Esophagus (tissue), 2 donors: ENCODE results near the gene EEF1A2. TPM values are rescaled to one million over a fixed set of nuclear protein-coding genes. Genes with fewer than 3 reads are reported as not detected.

Source experiments
- H3K27ac ChIP-seq, 2 donors: one replicate each; pipeline ENCODE4 v1.5.1; 2013; ENCODE audit warnings: low read depth in 2 of 2, mild to moderate bottlenecking in 2 of 2, inconsistent platforms in 1 of 2, low read length in 1 of 2, moderate library complexity in 1 of 2
- H3K27me3 ChIP-seq, 2 donors: one replicate each; pipeline ENCODE4 v1.6.1; 2013; ENCODE audit warnings: low read length in 2 of 2, control low read depth in 1 of 2, mild to moderate bottlenecking in 1 of 2; ENCODE audit not compliant: insufficient read depth in 2 of 2, control insufficient read depth in 1 of 2
- H3K36me3 ChIP-seq, 2 donors: one replicate each; pipeline ENCODE4 v1.6.1; 2013; ENCODE audit warnings: low read length in 1 of 2; ENCODE audit not compliant: control insufficient read depth in 2 of 2, insufficient read depth in 2 of 2
- H3K4me1 ChIP-seq, 2 donors: one replicate each; pipeline ENCODE4 v1.6.1; 2013; ENCODE audit warnings: low read length in 1 of 2; ENCODE audit not compliant: control insufficient read depth in 2 of 2, insufficient read depth in 2 of 2
- H3K4me3 ChIP-seq, 2 donors: one replicate each; pipeline ENCODE4 v1.5.1; 2013; ENCODE audit warnings: low read length in 2 of 2, mild to moderate bottlenecking in 2 of 2, low read depth in 1 of 2, moderate library complexity in 1 of 2
- H3K9me3 ChIP-seq, 2 donors: one replicate each; pipeline ENCODE4 v1.6.1; 2013; ENCODE audit warnings: mild to moderate bottlenecking in 2 of 2, low read depth in 1 of 2, low read length in 1 of 2, moderate library complexity in 1 of 2; ENCODE audit not compliant: control insufficient read depth in 2 of 2, insufficient read depth in 1 of 2
- WGBS, 2 donors: extraction: QIAGEN DNeasy Blood & Tissue Kit; methylation state at CpG; one replicate each; pipeline ENCODE4 v1.1.7; 2013; 5-methylcytosine and 5-hydroxymethylcytosine counted together
- polyA plus RNA-seq, 2 donors: library from polyadenylated mRNA; stranded (reverse); fragments of 200-250 nt; gene quantifications; one replicate each; pipeline ENCODE4 v1.2.3, GENCODE V29; 2013
- donor health status: healthy with polysubstance abuse.
- donor health status: Bipolar disorder and iron deficiency.

The EEF1A2 gene
- polyA plus RNA-seq, 2 donors: 0.86 to 7.3 TPM

- Histone ChIP-seq H3K4me1 (no peaks in the 10 kb centered on the region), H3K9me3 (no peaks in the 10 kb centered on the region), H3K27me3 (peaks cover 0 to 3% of the 10 kb centered on the region in 2 donors), H3K27ac (no peak overlapping the region), H3K4me3 (no peak overlapping the region), H3K36me3 (no peaks in the 10 kb centered on the region)
- 87 to 91% methylated on average over 24 of the region's 24 CpGs for WGBS, 2 donors
Measured at GRCh38 chr20:63444548-63444947, 54.3 kb downstream of the EEF1A2 start.

- 88 to 90% methylated on average over 25 of the region's 25 CpGs for WGBS, 2 donors
- Histone ChIP-seq H3K4me1 (no peaks in the 10 kb centered on the region), H3K9me3 (no peaks in the 10 kb centered on the region), H3K27me3 (peaks cover 0 to 3% of the 10 kb centered on the region in 2 donors), H3K4me3 (no peak overlapping the region), H3K36me3 (no peaks in the 10 kb centered on the region), H3K27ac (no peak overlapping the region)
Measured at GRCh38 chr20:63443606-63444395, 55.1 kb downstream of the EEF1A2 start.

- H3K27me3 ChIP-seq: no peaks in the 10 kb centered on the region
- 43 to 46% methylated on average over 11 of the region's 11 CpGs for WGBS, 2 donors
Measured at GRCh38 chr20:63442100-63442493, 56.8 kb downstream of the EEF1A2 start.

GRCh38 chr20:63441136-63442099 lies 57.5 kb downstream of the EEF1A2 start:
- no peaks in the 10 kb centered on the region for H3K4me1 ChIP-seq
- no peak overlapping the region for H3K4me3 ChIP-seq
- WGBS, 2 donors: 49 to 53% methylated on average over 22 of the region's 22 CpGs
- no peaks in the 10 kb centered on the region for H3K36me3 ChIP-seq
- H3K27me3 ChIP-seq: no peaks in the 10 kb centered on the region
- H3K9me3 ChIP-seq: no peaks in the 10 kb centered on the region
- no peak overlapping the region for H3K27ac ChIP-seq

More at GRCh38 chr20:63442100-63442493, 56.8 kb downstream of the EEF1A2 start:
- no peak overlapping the region for H3K27ac ChIP-seq
- no peaks in the 10 kb centered on the region for H3K9me3 ChIP-seq
- no peaks in the 10 kb centered on the region for H3K36me3 ChIP-seq
- H3K4me1 ChIP-seq: no peaks in the 10 kb centered on the region
- H3K4me3 ChIP-seq: no peak overlapping the region

- no peaks in the 10 kb centered on the region for H3K36me3 ChIP-seq
- H3K27ac ChIP-seq: no peak overlapping the region
- no peak overlapping the region for H3K4me3 ChIP-seq
- H3K27me3 ChIP-seq: no peaks in the 10 kb centered on the region
- H3K9me3 ChIP-seq: no peaks in the 10 kb centered on the region
- no peaks in the 10 kb centered on the region for H3K4me1 ChIP-seq
- 75 to 78% methylated on average over 26 of the region's 26 CpGs for WGBS, 2 donors
Measured at GRCh38 chr20:63440366-63440955, 58.4 kb downstream of the EEF1A2 start.

- no peaks in the 10 kb centered on the region for H3K9me3 ChIP-seq
- H3K4me1 ChIP-seq: no peaks in the 10 kb centered on the region
- WGBS, 2 donors: 85 to 86% methylated on average over 13 to 15 of the region's 15 CpGs
- H3K36me3 ChIP-seq: no peaks in the 10 kb centered on the region
- H3K27me3 ChIP-seq: no peaks in the 10 kb centered on the region
- H3K27ac ChIP-seq: no peak overlapping the region
- no peak overlapping the region for H3K4me3 ChIP-seq
Measured at GRCh38 chr20:63439866-63440265, 59.0 kb downstream of the EEF1A2 start.

- WGBS, 2 donors: 70 to 71% methylated on average over 12 of the region's 12 CpGs
- Histone ChIP-seq H3K27me3 (no peaks in the 10 kb centered on the region), H3K9me3 (no peaks in the 10 kb centered on the region), H3K27ac (no peak overlapping the region), H3K36me3 (no peaks in the 10 kb centered on the region), H3K4me1 (no peaks in the 10 kb centered on the region), H3K4me3 (no peak overlapping the region)
Measured at GRCh38 chr20:63438121-63438520, 60.8 kb downstream of the EEF1A2 start.

Other genes with a start within 250 kb of the EEF1A2 start
- not detected for gene NKAIN4, start 244.6 kb downstream of the EEF1A2 start, polyA plus RNA-seq
- 10 to 100 TPM; 33.3 to 76.1 TPM for gene ARFGAP1, start 226.3 kb downstream of the EEF1A2 start, polyA plus RNA-seq
- not detected for gene COL20A1, start 205.9 kb downstream of the EEF1A2 start, polyA plus RNA-seq
- gene CHRNA4, start 137.7 kb downstream of the EEF1A2 start, polyA plus RNA-seq: under 1 TPM in 1 of 2 donors, not detected in 1; 0.02 TPM
- under 1 TPM; 0.01 to 0.06 TPM for gene KCNQ2, start 26.4 kb downstream of the EEF1A2 start, polyA plus RNA-seq
- 1,000 to 10,000 TPM in 1 of 2 donors, 100 to 1,000 TPM in 1; 615 to 1,105 TPM for gene PPDPF, start 21.7 kb upstream of the EEF1A2 start, polyA plus RNA-seq
- 10 to 100 TPM; 80.1 to 81.6 TPM for gene PTK6, start 38.3 kb upstream of the EEF1A2 start, polyA plus RNA-seq
- under 1 TPM in 1 of 2 donors, not detected in 1; 0.04 TPM for gene SRMS, start 48.7 kb upstream of the EEF1A2 start, polyA plus RNA-seq
- under 1 TPM; 0.07 to 0.26 TPM for gene FNDC11, start 55.1 kb upstream of the EEF1A2 start, polyA plus RNA-seq
- 1 to 10 TPM; 7.2 to 8.3 TPM for gene HELZ2, start 75.2 kb upstream of the EEF1A2 start, polyA plus RNA-seq
- gene GMEB2, start 128.0 kb upstream of the EEF1A2 start, polyA plus RNA-seq: 1 to 10 TPM; 7.6 to 8.8 TPM
- 1 to 10 TPM; 3.7 to 6.1 TPM for gene STMN3, start 154.3 kb upstream of the EEF1A2 start, polyA plus RNA-seq
- gene RTEL1, start 159.2 kb upstream of the EEF1A2 start, polyA plus RNA-seq: 10 to 100 TPM in 1 of 2 donors, 1 to 10 TPM in 1; 8.1 to 14.5 TPM
- 10 to 100 TPM in 1 of 2 donors, 1 to 10 TPM in 1; 2.6 to 15.2 TPM for gene TNFRSF6B, start 197.6 kb upstream of the EEF1A2 start, polyA plus RNA-seq
- gene ARFRP1, start 208.9 kb upstream of the EEF1A2 start, polyA plus RNA-seq: 10 to 100 TPM; 33.9 to 35.4 TPM
- 10 to 100 TPM; 24.4 to 38.9 TPM for gene ZGPAT, start 209.0 kb upstream of the EEF1A2 start, polyA plus RNA-seq
- gene LIME1, start 237.6 kb upstream of the EEF1A2 start, polyA plus RNA-seq: 10 to 100 TPM; 12.6 to 24.5 TPM
- 10 to 100 TPM; 43.8 to 77.5 TPM for gene SLC2A4RG, start 240.7 kb upstream of the EEF1A2 start, polyA plus RNA-seq